Measurements from ENCODE around the gene ZNF367.

- TF ChIP-seq EZH2 (IDR thresholded peaks at IDR 0.05; ENCODE audit: low read depth, unreplicated experiment) (no peak), JUNB (IDR thresholded peaks at IDR 0.05; ENCODE audit: unreplicated experiment) (no peak), CREB1 (CRISPR knock-in tag; IDR thresholded peaks at IDR 0.05; ENCODE audit: low read depth) (no peak), REST (IDR thresholded peaks at IDR 0.05; ENCODE audit: unreplicated experiment) (no peak), NANOG (IDR thresholded peaks at IDR 0.05; ENCODE audit: borderline replicate concordance) (no peak), CTCF (conservative IDR thresholded peaks at IDR 0.05; ENCODE audit: low read depth in 2 of 2) (no peak), ETS1 (IDR thresholded peaks at IDR 0.05) (no peak), POLR2AphosphoS5 (IDR thresholded peaks at IDR 0.05; ENCODE audit: low read depth) (no peak), EZH2phosphoT487 (IDR thresholded peaks at IDR 0.05; ENCODE audit: unreplicated experiment) (no peak), ZNF114 (CRISPR knock-in tag; IDR thresholded peaks at IDR 0.05) (no peak), ZNF462 (CRISPR knock-in tag; IDR thresholded peaks at IDR 0.05) (no peak), STAT1 (IDR thresholded peaks at IDR 0.05; ENCODE audit: unreplicated experiment) (no peak), ZNF331 (CRISPR knock-in tag; IDR thresholded peaks at IDR 0.05; ENCODE audit: low read depth) (no peak)
Observed at GRCh38 chr9:96383165-96383942, 34.8 kb downstream of the ZNF367 start, which contains the start of gene SLC35D2.
